Measurements from ENCODE around the gene PATJ. TPM values are rescaled to one million over a fixed set of nuclear protein-coding genes. Genes with fewer than 3 reads are reported as not detected.
"Not testable (repeated sequence)": the region's sequence is repeated elsewhere in the genome, so short reads cannot be mapped to it uniquely, and the experiment has no call there.

The PATJ gene, protein sequence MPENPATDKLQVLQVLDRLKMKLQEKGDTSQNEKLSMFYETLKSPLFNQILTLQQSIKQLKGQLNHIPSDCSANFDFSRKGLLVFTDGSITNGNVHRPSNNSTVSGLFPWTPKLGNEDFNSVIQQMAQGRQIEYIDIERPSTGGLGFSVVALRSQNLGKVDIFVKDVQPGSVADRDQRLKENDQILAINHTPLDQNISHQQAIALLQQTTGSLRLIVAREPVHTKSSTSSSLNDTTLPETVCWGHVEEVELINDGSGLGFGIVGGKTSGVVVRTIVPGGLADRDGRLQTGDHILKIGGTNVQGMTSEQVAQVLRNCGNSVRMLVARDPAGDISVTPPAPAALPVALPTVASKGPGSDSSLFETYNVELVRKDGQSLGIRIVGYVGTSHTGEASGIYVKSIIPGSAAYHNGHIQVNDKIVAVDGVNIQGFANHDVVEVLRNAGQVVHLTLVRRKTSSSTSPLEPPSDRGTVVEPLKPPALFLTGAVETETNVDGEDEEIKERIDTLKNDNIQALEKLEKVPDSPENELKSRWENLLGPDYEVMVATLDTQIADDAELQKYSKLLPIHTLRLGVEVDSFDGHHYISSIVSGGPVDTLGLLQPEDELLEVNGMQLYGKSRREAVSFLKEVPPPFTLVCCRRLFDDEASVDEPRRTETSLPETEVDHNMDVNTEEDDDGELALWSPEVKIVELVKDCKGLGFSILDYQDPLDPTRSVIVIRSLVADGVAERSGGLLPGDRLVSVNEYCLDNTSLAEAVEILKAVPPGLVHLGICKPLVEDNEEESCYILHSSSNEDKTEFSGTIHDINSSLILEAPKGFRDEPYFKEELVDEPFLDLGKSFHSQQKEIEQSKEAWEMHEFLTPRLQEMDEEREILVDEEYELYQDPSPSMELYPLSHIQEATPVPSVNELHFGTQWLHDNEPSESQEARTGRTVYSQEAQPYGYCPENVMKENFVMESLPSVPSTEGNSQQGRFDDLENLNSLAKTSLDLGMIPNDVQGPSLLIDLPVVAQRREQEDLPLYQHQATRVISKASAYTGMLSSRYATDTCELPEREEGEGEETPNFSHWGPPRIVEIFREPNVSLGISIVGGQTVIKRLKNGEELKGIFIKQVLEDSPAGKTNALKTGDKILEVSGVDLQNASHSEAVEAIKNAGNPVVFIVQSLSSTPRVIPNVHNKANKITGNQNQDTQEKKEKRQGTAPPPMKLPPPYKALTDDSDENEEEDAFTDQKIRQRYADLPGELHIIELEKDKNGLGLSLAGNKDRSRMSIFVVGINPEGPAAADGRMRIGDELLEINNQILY (N-terminal part only)
- total RNA-seq = 10 to 100 TPM; 14.8 to 16.4 TPM

DNA sequence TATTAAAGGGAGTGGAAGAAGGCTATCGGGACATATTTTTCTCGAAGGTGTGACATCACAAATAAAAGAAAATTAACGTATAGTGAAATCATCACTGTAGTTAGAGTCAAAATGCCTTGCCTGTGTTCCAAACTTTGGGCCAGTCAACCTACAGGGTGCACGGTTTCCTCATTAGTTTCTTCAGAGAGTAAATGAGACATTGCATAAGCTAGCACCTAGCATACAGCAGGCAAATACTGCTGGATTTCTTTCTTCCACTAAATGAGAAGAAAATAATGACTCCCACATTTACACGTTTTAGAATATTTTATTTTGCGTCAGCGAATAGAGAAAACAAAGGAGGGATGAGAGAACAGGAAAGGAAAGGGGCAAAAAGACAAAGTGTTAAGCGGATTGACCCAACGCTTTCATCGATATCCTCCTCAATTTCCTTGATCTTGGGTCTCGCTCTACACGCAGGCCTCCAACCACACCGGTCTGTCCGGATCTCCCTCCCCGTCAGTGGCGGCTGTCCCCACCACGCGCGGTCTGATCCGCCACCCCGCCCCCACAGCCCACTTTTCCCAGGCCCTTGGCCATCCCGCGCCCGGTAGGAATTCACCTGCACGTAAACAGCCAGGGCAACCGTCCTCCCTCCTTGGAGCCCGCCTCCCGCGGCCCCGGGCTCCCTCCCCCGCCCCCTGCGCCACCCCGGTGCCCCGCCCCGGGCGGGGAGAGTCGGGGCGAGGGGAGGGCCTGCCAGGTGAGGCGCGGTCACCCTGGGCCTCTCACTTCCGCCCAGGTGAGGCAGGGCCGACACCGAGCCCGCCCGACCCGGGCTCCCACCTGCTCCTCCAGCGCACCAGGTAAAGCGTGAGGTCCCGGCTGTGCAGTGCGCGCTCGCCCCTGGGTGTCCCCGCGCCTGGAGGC lies at the start of gene PATJ:
TSS of gene PATJ (plus strand) at position 770 of the 909 bp plus-strand sequence. CDS start 20,413 bp downstream, outside the sequence.
- CTCF ChIA-PET = no interaction called here
- POLR2A ChIA-PET = no interaction called here
- peak; percentile 58 for DNase-seq
- no peaks in the 10 kb centered on the region for H3K27me3 Mint-ChIP-seq
- peak within 1 kb of the TSS; percentile 94 for H3K4me3 Mint-ChIP-seq
- peak within 1 kb of the TSS; percentile 92 for H3K27ac Mint-ChIP-seq
- peaks cover 29% of the 10 kb centered on the region for H3K4me1 Mint-ChIP-seq
- H3K36me3 Mint-ChIP-seq (ENCODE audit: low read depth) = peaks cover 4% of the 10 kb centered on the region
- no peaks in the 10 kb centered on the region for H3K9me3 Mint-ChIP-seq

DNA sequence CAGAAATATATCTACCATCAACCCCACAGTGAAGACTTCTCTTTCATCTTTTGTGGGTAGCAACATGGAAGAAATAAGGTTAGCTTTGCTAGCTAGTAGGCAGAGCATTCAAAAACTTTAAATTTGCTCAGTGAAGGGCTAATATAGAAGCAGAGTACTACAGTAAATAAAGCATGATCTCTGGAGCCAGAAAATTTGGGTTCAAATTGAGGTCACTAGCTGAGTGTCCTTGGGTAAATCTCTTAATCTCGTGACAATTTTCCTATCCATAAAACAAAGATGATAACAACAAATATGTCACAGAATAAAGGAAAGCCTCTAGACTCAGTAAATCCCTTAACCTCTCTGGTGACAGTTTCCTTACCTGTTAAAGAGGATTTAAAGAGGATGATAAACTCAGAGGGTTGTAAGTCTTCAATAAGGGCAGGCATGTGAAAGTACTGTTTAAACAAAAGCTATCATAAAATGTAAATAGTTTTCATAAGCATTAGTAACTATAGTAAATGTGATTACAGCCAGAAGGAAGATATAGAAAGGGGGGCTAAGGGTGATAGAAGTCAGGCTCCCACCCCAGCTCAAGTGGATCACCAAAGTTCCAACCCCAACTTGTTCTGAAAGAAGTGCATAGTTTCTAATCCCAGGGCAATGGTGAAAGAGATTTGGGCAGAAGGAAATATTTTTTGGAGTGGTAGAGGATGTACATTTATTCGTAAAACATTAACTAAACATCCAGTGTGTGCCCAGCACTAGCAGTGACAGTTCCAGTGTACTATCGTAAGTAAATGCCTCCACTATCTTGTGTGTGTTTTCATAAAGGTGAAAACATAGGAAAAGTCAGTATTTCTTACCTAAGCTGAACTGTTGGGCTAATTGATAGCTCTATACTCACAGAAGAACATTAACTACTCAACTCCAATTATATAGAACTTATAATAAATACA lies 42.1 kb upstream of the PATJ start:
- H3K4me3 Mint-ChIP-seq = no peak overlapping the region
- no peaks in the 10 kb centered on the region for H3K4me1 Mint-ChIP-seq
- H3K27ac Mint-ChIP-seq = no peak overlapping the region
- peaks cover 52% of the 10 kb centered on the region for H3K36me3 Mint-ChIP-seq (ENCODE audit: low read depth)
- no peaks in the 10 kb centered on the region for H3K27me3 Mint-ChIP-seq
- CTCF ChIA-PET = interaction anchor here (0.9 to 1.8 kb wide), 2 partner anchors 14 to 25 kb away, joined by 3 to 4 read pairs; partner anchors contain the start of gene TM2D1
- POLR2A ChIA-PET = no interaction called here
- no peaks in the 10 kb centered on the region for H3K9me3 Mint-ChIP-seq
- no peak for DNase-seq

DNA sequence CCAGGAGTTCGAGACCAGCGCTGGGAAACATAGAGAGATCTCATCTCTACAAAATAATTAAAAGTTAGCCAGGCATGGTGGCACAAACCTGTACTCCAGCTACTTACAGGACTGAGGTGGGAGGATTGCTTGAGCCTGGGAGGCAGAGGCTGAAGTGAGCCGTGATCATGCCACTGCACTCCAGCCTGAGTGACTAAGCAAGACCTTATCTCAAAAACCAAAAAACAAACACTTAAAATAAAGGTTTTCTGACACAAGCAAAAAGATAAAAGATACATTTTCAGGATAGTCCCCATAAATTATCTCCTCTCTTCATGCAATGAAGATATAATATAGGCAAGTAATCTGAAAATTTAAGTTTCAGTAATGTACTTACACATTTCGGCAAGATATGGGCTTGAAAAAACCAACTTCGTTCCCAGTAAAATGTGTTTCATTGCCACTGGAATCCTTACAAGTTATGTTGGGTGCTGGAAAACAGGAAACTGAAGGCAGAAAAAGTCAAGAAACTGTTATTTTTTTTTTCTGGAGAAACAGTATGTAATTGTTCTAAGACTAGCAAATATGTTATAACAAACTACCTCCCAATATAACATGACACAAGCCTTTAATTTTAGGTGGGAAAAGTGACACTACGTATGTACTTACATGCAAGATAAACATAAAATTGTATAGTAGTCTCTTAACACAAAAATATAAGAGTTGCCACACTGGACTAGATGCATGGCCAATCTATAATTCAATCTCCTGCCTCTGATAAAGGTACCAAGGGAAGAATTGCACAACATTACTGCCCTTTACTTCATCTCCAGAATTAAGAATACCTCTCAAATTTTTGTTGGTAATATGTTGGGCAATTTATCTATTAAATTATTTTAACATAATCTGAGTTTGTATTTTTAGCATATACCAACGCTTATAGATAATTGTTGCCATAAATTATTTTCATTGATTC lies 33.0 kb upstream of the PATJ start:
- Mint-ChIP-seq H3K27ac (no peak overlapping the region), H3K4me3 (no peak overlapping the region), H3K27me3 (no peaks in the 10 kb centered on the region), H3K9me3 (no peaks in the 10 kb centered on the region), H3K36me3 (ENCODE audit: low read depth) (peaks cover 39% of the 10 kb centered on the region), H3K4me1 (peaks cover 1% of the 10 kb centered on the region)
- POLR2A ChIA-PET = no interaction called here
- CTCF ChIA-PET = interaction anchor here (0.7 kb wide), 1 partner anchor 13 kb away, joined by 3 read pairs; no protein-coding TSS in a partner anchor
- no peak for DNase-seq

DNA sequence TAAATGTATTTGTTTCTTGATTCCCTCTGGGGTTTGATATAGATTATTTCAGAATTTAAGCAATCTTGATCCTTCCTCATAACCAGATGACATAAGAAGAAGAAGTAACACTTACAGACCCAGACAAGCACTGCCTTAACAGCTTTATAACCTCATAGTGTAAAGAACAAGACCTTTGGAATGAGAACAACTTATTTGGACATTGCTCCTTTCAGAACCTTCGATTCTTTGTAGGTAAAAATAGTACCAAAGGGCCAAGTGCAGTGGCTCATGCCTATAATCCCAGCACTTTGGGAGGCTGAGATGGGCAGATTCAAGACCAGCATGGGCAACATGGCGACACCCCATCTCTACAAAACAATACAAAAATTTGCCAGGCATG lies 32.4 kb upstream of the PATJ start:
- Mint-ChIP-seq H3K27me3 (no peaks in the 10 kb centered on the region), H3K9me3 (no peaks in the 10 kb centered on the region)
- CTCF ChIA-PET = no interaction called here

DNA sequence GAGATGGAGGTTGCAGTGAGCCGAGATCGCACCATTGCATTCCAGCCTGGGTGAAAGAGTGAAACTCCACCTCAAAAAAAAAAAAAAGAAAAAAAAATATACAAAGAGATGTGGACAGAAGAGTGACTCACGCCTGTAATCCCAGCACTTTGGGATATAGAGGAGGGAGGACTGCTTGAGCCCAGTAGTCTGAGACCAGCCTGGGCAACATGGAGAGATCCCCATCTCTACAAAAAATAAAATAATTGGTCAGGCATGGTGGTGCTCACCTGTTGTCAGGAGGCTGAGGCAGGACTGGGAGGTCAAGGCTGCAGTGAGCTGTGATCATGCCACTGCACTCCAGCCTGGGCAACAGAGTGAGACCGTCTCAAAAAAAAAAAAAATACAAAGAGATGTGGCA lies 31.0 kb upstream of the PATJ start:
- DNase-seq, H3K27ac Mint-ChIP-seq, H3K27me3 Mint-ChIP-seq, CTCF ChIA-PET, H3K4me3 Mint-ChIP-seq, H3K4me1 Mint-ChIP-seq, H3K9me3 Mint-ChIP-seq: not testable (repeated sequence)
- POLR2A ChIA-PET = interaction anchor here (0.7 kb wide), 1 partner anchor 24 kb away, joined by 4 read pairs; no protein-coding TSS in a partner anchor
- H3K36me3 Mint-ChIP-seq (ENCODE audit: low read depth) = peaks cover 36% of the 10 kb centered on the region

More for the DNA sequence above, 32.4 kb upstream of the PATJ start:
- H3K27ac Mint-ChIP-seq = no peak overlapping the region
- no peak for DNase-seq
- peaks cover 4% of the 10 kb centered on the region for H3K4me1 Mint-ChIP-seq
- peaks cover 36% of the 10 kb centered on the region for H3K36me3 Mint-ChIP-seq (ENCODE audit: low read depth)
- no peak overlapping the region for H3K4me3 Mint-ChIP-seq
- POLR2A ChIA-PET = no interaction called here

DNA sequence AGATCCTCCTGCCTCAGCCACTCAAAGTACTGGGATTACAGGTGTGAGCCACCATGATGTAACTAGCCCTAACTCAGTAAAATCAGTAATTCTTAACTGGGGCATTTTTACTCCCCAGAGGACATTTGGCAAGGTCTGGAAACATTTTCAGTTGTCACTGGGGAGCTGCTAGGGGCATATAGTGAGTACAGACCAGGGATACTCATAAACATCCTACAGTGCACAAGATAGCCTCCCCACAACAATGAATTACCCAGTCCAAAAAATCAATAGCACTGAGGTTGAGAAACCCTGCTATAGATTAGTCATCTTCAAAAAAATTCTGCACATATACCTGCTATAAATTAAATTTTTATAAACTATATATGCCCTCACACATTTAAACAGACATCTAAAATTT lies 30.3 kb upstream of the PATJ start:
- Mint-ChIP-seq H3K9me3 (no peaks in the 10 kb centered on the region), H3K27ac (no peak overlapping the region), H3K36me3 (ENCODE audit: low read depth) (peaks cover 38% of the 10 kb centered on the region), H3K4me1 (peaks cover 4% of the 10 kb centered on the region), H3K27me3 (no peaks in the 10 kb centered on the region), H3K4me3 (no peak overlapping the region)
- DNase-seq = no peak
- POLR2A ChIA-PET = no interaction called here
- CTCF ChIA-PET = no interaction called here

DNA sequence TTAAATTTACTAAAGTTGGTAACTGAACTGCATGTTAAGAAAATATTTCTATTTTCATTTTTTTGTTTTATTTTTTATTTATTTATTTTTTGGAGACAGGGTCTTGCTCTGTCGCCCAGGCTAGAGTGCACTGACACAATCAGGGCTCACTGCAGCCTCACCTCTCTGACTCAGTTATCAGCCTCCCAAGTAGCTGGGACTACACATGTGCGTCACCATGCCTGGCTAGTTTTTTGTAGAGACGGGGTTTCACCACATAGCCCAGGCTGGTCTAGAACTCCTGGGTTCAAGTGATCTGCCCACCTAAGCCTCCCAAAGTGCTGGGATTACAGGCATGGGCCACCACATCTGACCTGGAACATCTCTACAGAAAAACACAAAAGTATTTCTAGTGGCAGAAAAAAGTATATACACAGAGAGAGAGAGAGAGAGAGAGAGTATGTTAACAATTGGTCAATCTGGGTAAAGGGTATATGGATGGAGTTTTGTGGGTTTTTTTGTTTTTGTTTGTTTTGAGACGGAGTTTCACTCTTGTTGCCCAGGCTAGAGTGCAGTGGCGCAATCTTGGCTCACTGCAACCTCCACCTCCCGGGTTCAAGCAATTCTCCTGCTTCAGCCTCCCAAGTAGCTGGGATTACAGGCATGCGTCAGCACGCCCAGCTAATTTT lies 23.1 kb upstream of the PATJ start:
- H3K27me3 Mint-ChIP-seq, H3K4me3 Mint-ChIP-seq, DNase-seq, CTCF ChIA-PET, H3K9me3 Mint-ChIP-seq, H3K27ac Mint-ChIP-seq: not testable (repeated sequence)
- Mint-ChIP-seq H3K36me3 (ENCODE audit: low read depth) (peaks cover 26% of the 10 kb centered on the region), H3K4me1 (peaks cover 26% of the 10 kb centered on the region)
- POLR2A ChIA-PET = interaction anchor here (0.7 kb wide), 1 partner anchor 108 kb away, joined by 3 read pairs; no protein-coding TSS in a partner anchor

DNA sequence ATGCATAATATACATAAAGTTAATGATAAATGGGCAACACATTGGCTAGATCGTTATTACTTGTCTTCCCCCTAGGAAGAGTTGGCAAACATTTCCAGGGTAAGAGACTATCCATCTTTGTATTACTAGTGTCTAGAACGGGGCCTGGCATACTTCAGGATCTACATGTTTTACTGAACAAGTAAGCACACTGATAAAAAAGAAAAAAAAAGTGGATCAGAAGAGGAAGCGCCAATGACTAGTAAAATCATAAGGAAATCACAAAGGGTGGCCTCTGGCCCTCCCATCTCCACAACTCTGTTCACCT lies 17.8 kb upstream of the PATJ start:
- H3K9me3 Mint-ChIP-seq = no peaks in the 10 kb centered on the region
- POLR2A ChIA-PET = no interaction called here
- H3K36me3 Mint-ChIP-seq (ENCODE audit: low read depth) = peaks cover 18% of the 10 kb centered on the region
- H3K27me3 Mint-ChIP-seq = no peaks in the 10 kb centered on the region
- peak overlapping the region; percentile 97 for H3K27ac Mint-ChIP-seq
- peaks cover 24% of the 10 kb centered on the region for H3K4me1 Mint-ChIP-seq
- CTCF ChIA-PET = no interaction called here
- peak overlapping the region; percentile 93 for H3K4me3 Mint-ChIP-seq
- DNase-seq = no peak

DNA sequence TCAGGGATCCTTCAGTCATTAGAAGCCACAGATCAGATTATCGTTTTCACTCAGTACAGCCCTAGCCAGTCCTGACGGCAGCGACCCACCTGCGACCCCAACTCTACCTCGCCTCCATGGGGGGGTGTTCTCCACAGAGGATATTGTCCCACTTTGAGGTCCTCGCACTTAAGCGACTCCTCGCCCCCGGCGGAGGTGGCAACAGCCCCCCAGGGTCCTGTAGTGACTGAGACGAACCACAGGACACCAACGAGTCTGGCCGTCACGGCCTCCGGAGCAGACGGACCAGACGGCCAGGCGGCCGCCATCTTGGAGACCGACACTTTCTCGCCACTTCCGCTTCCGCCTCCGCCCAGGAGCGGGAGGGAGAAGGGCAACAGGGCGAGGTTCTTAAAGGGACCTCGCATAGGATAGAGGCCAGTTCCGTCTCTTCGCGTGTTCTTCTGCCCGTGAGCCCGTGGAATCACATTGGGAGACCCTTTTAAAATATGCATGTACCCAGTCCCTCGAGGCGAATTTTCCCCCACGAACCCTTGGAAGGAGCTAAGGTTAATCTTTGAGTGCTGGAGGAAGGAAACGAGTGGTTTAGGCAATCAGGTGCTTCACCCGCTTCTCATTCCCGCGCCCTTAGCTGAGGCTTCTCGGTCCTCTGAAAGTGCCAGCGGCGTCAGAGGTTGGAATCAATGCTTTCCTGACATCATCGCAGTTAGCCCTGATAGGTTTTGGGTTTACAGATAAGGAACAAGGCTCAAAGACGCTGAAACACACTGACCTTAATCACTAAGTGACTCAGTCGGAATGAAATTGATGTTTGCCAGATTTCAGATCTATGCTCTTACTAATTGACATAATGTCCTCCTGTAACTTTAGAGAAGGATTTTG lies 17.2 kb upstream of the PATJ start, which contains the start of gene TM2D1:
TSS of gene TM2D1 (minus strand) at position 329 of the 882 bp plus-strand sequence. CDS start at position 308, 21 bp downstream.
- CTCF ChIA-PET = interaction anchor here (0.9 kb wide), 1 partner anchor 25 kb away, joined by 3 read pairs; no protein-coding TSS in a partner anchor
- H3K9me3 Mint-ChIP-seq = no peaks in the 10 kb centered on the region
- H3K27ac Mint-ChIP-seq = peak within 1 kb of the TSS; percentile 97
- peaks cover 18% of the 10 kb centered on the region for H3K36me3 Mint-ChIP-seq (ENCODE audit: low read depth)
- H3K4me1 Mint-ChIP-seq = peaks cover 24% of the 10 kb centered on the region
- H3K4me3 Mint-ChIP-seq = peak within 1 kb of the TSS; percentile 93
- H3K27me3 Mint-ChIP-seq = no peaks in the 10 kb centered on the region
- POLR2A ChIA-PET = no interaction called here
- peak; percentile 90 for DNase-seq
